Activated CD8-positive, alpha-beta memory T cell treated with anti-CD3 and anti-CD28 coated beads for 1 hour (primary cell): Measurements from ENCODE around the gene WWC2.

Experiments used
- DNase-seq, 2 donors: peaks; one replicate each; pipeline ENCODE4 v3.0.0-alpha.2; 2020; ENCODE audit warnings: low read depth in 1 of 2; ENCODE audit errors: extremely low read depth in 1 of 2

Gene WWC2

GRCh38 chr4:183253451-183253850 is 154.4 kb downstream of the WWC2 start:
- no peak for DNase-seq

- no peak for DNase-seq
These were observed 155.1 kb downstream of the WWC2 start for GRCh38 chr4:183254162-183254561.

- no peak for DNase-seq
These were observed 156.4 kb downstream of the WWC2 start for GRCh38 chr4:183255487-183255886.

- DNase-seq: no peak
These were observed 157.3 kb downstream of the WWC2 start for GRCh38 chr4:183256343-183256742.

GRCh38 chr4:183256756-183257385 is 157.8 kb downstream of the WWC2 start:
- no peak for DNase-seq

- no peak for DNase-seq
These were observed 158.8 kb downstream of the WWC2 start for GRCh38 chr4:183257808-183258207.

GRCh38 chr4:183260491-183261151 is 161.6 kb downstream of the WWC2 start:
- DNase-seq: no peak

- peak; percentile 17 to 43 for DNase-seq
These were observed 163.1 kb downstream of the WWC2 start for GRCh38 chr4:183261953-183262775.

DNA sequence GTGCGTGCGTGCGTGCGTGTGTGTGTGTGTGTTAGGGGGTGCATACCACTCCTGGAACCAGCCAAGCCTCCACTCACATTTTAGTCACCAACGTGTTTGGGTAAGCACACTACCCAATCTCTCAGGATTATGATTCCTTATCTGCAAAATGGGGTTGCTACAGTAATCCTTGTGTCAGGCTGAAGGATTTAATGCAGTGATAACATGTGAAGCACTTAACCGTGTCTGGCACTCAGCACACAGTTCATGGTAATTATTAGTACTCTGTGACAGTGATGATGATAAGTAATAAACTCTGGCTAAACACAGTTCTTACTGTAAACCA is 163.7 kb downstream of the WWC2 start:
- DNase-seq: no peak

DNA sequence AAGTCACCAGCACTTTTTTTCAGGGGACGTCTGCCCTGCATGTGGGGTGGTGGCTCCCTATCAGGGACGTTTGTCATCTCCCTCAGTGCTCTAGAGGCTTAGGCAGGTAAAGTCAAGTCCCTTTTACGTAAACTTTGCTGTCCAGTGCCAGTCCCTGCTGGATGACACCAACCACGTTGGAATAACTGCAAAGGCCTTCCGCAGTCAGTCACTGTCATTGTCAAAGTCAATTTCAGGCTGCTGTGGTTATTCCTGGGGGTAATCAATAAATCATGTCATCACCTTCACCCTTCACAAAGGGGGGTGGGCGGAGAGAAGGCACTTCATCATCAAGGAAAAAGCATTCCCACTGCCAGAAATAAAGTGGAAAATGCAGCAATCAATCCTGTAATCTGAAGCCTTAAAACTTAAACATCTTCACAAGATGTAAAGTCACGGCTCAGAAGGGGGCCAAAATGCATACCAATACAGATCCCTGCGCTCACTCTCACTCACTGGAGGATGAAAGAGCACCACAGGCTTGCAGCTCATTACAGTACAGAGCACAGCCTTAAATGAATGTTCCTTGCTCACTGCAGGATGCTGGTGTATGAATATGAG is 164.8 kb downstream of the WWC2 start:
- DNase-seq: no peak

DNA sequence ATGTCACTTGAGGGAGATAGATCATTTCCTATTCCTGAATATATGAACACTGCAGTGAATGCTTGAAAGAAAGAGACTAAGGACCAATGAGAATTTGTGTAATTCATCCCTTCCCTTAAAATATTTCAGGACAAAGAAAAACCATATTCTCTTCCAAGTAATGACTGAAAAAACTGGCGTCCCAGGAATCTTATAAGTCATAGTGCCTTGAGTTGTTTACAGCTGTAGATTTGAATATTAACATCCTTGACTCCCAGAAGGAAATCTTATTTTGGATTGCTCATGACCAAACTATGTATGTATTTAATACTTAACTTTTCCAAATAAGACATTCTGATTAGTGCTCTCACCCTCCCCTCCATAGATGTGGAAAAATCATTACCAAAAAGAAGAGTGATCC is 165.6 kb downstream of the WWC2 start:
- DNase-seq: no peak

- DNase-seq: no peak
These were observed 167.3 kb downstream of the WWC2 start for GRCh38 chr4:183266371-183266770.

DNA sequence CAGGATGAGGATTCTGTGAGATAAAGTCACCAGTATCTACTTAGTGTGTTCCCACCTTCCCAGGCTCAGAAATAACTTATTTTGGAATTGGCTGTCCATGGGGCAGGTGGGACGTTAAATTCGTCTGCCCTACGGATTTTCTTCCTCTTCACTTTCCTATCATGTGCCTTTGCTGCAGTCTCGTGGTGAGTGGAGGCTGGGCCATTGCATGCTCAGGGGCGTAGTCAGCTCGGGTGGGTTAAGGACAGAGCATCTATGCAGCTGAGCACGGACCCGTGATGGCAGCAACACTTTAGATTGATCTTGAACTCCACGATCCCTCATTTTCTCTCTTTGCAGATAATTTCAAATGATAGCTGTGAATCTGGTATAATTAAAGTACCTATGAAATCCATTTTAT is 169.5 kb downstream of the WWC2 start:
- DNase-seq: no peak

DNA sequence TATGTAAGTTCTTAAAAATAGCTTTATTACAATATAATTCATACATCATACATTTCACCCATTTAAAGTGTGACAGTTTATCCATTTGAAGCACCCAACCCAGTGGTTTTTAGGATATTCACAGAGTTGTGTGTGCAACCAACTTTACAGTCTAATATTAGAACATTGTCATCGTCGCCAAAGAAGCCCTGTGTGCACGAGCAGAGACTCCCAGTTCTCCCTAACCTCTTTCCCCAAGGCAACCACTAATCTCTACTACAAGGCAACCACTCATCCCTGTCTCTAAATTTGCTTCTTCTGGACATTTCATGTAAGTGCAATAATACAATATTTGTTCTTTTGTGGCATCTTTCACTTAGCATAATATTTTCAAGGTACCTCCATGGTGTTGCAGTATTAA is 173.3 kb downstream of the WWC2 start:
- DNase-seq: no peak

DNA sequence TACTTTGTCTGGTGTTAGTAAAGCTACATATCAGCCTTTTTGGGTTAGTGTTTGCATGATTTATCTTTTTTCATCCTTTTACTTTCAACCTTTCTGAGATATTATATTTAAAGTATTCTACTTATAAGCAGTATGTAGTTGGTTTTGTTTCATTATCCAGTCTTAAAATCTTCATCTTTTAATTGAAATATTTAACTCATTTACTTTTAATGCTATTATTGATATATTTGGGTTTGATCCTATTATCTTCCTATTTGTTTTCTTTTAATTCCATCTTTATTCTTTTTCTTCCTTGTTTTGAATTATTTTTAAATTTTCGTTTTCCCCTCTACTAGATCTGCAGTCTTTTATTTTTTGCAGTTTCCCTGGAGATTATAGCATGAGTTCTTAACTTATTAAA is 177.0 kb downstream of the WWC2 start:
- no peak for DNase-seq

DNA sequence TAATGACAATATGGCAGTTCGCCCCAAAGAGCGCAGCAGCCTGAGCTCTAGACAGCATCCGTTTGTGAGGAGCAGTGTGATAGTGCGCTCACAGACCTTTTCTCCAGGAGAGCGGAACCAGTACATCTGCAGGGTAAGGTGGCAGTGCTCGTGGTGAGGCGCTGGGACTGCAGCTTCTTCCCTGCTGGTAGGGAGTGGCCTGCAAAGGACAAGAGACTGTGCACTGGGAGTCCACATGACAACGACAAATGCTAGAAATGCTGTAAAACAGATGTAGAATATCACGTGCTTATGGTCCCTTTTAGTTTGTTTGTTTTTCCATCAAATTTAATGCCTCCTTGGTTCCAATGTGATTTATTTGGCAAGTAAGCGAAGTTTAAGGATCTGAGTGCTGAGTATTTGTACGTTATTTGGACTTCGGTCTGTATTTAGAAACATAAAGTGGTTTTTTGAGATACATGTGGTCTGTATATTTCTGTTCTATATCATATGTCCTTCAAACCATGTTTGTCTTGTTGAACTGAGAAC is 185.3 kb downstream of the WWC2 start:
- no peak for DNase-seq

DNA sequence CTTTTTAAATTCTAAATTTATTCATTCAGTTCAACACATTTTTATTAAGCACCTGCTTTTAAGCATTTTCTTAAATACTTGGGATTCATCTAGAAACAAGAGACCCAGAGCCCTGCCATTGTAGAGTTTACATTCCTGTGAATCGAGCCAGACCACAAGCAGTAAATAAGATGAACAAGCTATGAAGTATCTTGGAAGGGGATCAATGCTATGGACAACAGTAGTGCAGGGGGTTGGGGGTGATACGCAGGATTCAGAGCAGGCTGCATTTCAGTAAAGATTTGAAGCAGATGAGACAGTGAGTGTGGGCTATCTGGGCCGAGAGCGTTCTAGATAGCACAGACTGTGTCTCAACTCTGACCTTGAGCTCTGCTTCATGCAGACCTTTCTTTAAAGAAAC is 185.9 kb downstream of the WWC2 start:
- DNase-seq: no peak

DNA sequence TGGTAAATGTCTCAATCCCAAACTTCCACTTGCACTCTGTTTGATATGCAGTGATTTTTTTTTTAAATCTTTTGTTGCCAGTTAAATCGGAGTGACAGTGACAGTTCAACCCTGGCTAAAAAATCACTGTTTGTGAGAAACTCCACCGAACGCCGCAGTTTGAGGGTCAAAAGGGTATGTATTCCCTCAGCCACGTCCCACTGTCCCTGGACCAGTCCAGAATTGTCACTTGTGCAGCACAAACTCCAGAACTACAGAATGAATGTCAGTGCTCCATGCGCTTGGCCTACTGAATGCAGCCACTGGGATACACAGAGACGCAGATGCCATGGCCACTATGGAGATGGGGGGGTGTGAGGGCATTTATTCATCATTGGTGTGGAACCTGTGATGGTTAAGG is 186.8 kb downstream of the WWC2 start:
- no peak for DNase-seq

DNA sequence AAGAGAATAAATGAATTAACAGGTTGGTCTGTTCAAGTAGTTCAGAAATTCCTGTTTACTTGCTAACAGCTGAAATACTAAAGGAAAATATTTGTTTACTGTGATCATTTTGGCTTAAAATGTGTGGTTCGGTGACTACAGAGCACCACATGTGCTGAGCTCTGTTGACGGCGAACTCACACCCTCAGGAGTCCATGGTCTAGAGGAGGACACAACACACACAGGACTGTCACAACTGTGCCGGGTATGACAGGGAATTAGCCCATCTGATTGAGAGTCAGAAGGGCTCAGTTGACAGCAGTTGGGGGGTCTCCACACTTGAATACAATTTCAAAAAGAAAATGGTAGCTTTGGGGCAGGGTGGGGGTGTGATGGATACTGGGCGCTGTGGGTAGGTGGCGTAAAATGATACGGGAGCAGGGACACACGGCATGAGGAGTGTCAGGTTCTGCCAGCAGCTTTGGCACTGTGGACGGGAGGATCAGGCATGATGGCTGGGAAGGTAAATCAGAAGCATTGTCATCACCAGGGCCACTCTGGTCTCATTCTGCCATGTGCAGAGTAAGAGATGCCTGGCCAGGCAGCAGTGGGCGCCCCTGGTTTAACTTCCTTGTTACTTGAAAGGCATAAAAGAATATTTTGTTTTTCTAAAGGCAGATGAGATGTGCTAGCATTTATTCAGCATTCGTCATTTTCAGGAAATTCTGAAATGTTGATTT is 187.7 kb downstream of the WWC2 start:
- no peak for DNase-seq

DNA sequence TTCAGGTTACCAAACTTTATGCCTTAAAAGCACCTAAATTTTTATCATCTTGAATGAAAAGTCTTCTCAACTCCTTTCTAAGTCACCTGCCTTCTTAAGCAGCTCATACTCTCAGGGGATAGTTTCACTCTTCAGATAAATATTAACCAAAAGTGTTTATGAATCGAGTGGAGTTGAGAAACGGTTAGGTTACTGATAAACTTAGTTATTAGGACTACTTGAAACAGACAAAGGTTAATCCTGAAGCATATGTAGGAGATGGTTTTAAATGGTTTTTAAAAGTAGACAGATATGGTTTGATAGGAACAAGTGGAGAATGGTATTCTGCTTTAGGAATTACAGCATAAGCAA is 188.2 kb downstream of the WWC2 start:
- no peak for DNase-seq

- no peak for DNase-seq
These were observed 188.6 kb downstream of the WWC2 start for GRCh38 chr4:183287677-183288076.
